Erythroblast (primary cell): Measurements from ENCODE around the gene NDUFA13.

Experiments
- GATA1 ChIP-seq: IDR thresholded peaks from 2 replicates; pipeline ENCODE4 v1.6.1; 2011; ENCODE audit warnings: low read depth, mild to moderate bottlenecking, control low read depth, low read length, moderate library complexity
- POLR2A ChIP-seq: IDR thresholded peaks from 2 replicates; pipeline ENCODE4 v1.6.1; 2011; ENCODE audit warnings: mild to moderate bottlenecking, low read length

- no peak for TF ChIP-seq POLR2A
- no peak for TF ChIP-seq GATA1
Observed at GRCh38 chr19:19575411-19575810, 59.4 kb downstream of the NDUFA13 start.
